ENCODE results near the gene UMODL1. TPM values are rescaled to one million over a fixed set of nuclear protein-coding genes. Genes with fewer than 3 reads are reported as not detected.

Gene UMODL1
- total RNA-seq, 2 experiments from 2014 or later: not detected

Other genes with a start within 250 kb of the UMODL1 start
- gene PRDM15, start 192.0 kb upstream of the UMODL1 start, total RNA-seq: 1 to 10 TPM; 8.5 to 9.6 TPM
- gene C2CD2, start 117.3 kb upstream of the UMODL1 start, total RNA-seq: 1 to 10 TPM; 5.5 to 5.6 TPM
- gene ZBTB21, start 61.0 kb upstream of the UMODL1 start, total RNA-seq: 10 to 100 TPM; 19.5 to 23.6 TPM
- 1 to 10 TPM; 6.7 to 8.0 TPM for gene ABCG1, start 147.8 kb downstream of the UMODL1 start, total RNA-seq
- not detected for gene TFF3, start 244.1 kb downstream of the UMODL1 start, total RNA-seq